ENCODE data around the gene NINL.

DNA sequence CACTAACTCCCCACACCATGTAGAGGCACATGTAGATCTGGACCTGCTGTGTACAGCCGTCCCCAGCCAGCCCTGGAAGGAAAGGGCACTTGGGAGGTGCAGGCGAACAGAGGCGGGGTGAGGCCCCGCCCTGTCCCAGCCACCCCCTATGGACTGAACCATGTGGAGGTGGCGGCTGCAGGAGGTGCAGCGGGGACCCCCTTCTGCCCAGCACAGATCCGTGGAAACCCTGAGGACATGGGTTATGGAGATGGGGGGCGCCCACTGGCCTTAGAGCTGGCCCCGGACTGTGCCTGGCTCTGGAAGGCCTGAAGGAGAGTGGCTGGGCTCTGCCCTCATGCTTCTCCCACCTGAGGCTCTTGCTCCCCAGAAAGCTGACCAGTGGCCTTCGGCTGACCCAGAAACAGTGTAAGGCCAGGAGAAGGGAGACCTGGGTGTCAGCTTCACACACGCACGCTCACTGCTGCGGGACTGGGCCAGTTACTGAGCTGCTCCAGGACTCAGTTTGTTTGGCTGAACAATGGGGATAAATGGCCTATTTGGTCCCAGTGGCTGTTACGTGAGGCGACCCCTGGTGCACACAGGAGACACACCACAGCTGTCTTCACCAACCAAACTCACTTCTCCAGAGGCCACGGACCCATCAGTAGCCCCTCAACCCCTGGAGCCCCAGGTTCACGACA, 90.7 kb downstream of the NINL start:
- TF ChIP-seq, protein P1, sequence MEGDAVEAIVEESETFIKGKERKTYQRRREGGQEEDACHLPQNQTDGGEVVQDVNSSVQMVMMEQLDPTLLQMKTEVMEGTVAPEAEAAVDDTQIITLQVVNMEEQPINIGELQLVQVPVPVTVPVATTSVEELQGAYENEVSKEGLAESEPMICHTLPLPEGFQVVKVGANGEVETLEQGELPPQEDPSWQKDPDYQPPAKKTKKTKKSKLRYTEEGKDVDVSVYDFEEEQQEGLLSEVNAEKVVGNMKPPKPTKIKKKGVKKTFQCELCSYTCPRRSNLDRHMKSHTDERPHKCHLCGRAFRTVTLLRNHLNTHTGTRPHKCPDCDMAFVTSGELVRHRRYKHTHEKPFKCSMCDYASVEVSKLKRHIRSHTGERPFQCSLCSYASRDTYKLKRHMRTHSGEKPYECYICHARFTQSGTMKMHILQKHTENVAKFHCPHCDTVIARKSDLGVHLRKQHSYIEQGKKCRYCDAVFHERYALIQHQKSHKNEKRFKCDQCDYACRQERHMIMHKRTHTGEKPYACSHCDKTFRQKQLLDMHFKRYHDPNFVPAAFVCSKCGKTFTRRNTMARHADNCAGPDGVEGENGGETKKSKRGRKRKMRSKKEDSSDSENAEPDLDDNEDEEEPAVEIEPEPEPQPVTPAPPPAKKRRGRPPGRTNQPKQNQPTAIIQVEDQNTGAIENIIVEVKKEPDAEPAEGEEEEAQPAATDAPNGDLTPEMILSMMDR (IDR thresholded peaks at IDR 0.05 in 4 of 5, conservative IDR thresholded peaks at IDR 0.05 in 1 of 5): no peak
- TF ChIP-seq POLR2A (IDR thresholded peaks at IDR 0.05): no peak

Data from gastrocnemius medialis (tissue), 4 donors.